Spinal cord (tissue), 10 donors: ENCODE data around the gene HTR1D. TPM values are rescaled to one million over a fixed set of nuclear protein-coding genes. Genes with fewer than 3 reads are reported as not detected.
"Not testable (repeated sequence)": the region's sequence is repeated elsewhere in the genome, so short reads cannot be mapped to it uniquely, and the experiment has no call there.

Experiments
- DNase-seq, 6 donors: peaks; one replicate each; pipeline versions ENCODE4 v3.0.0 to v3.0.0-alpha.2; 2013 to 2015; ENCODE audit warnings: low spot score in 6 of 6, low read depth in 4 of 6
- H3K27ac ChIP-seq: one replicate; pipeline ENCODE4 v1.5.1; 2013; ENCODE audit warnings: low read depth, low read length, control low read depth
- H3K27me3 ChIP-seq: one replicate; pipeline ENCODE4 v1.6.1; 2013; ENCODE audit warnings: low read length; ENCODE audit not compliant: control insufficient read depth, insufficient read depth
- H3K36me3 ChIP-seq: one replicate; pipeline ENCODE4 v1.6.1; 2013; ENCODE audit warnings: low read length; ENCODE audit not compliant: control insufficient read depth, insufficient read depth
- H3K4me1 ChIP-seq: one replicate; pipeline ENCODE4 v1.6.1; 2013; ENCODE audit warnings: low read length; ENCODE audit not compliant: control insufficient read depth, insufficient read depth
- H3K4me3 ChIP-seq: one replicate; pipeline ENCODE4 v1.5.1; 2013; ENCODE audit warnings: low read depth, low read length, control low read depth
- H3K9me3 ChIP-seq: one replicate; pipeline ENCODE4 v1.6.1; 2013; ENCODE audit warnings: low read length; ENCODE audit not compliant: control insufficient read depth, insufficient read depth
- WGBS: methylation state at CpG from one replicate; pipeline ENCODE4 v1.1.5; 2013; ENCODE audit warnings: missing lambda C conversion rate; ENCODE audit not compliant: insufficient coverage; 5-methylcytosine and 5-hydroxymethylcytosine counted together
- polyA plus RNA-seq, 2 donors: library from polyadenylated mRNA; unstranded; fragments of 120-200 nt; gene quantifications; one replicate each; pipeline ENCODE4 v1.2.1, GENCODE V29; 2013; ENCODE audit not compliant: insufficient read length in 2 of 2
- total RNA-seq, 2 donors: library from RNA; depleted of rRNA in 1 of 2; stranded (reverse); fragments of 120-200 nt in 1 of 2; fragments of >200 nt in 1 of 2; gene quantifications; one replicate each; pipeline versions ENCODE4 v1.2.3 to v1.2.4, GENCODE V29; 2013 to 2014
- donor health status: healthy.

The HTR1D gene
- total and polyA plus RNA-seq, 4 donors, result 0.66 to 6.5 (median 3.7) TPM

DNA sequence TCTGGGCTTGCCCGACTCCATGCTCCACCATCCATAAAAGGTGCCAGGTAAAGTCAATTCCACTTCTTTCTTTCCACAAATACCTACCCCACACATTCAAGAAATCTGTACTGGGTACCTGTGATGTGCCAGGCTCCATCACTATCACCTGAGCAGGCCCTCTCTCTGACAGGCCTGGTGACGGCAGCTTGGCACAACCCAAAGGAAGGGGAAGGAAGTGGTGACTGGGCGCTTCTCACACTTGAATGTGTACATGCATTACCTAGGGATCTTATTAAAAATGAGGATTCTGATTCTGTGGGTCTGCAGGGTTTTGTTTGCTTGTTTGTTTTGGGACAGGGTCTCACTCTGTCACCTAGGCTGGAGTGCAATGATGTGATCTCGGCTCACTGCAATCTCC lies 7.5 kb downstream of the HTR1D start:
- H3K4me1 ChIP-seq, result no peaks in the 10 kb centered on the region
- H3K4me3 ChIP-seq, result no peak overlapping the region
- no peak for DNase-seq
- H3K27ac ChIP-seq, result no peak overlapping the region
- peaks cover 7% of the 10 kb centered on the region for H3K27me3 ChIP-seq
- H3K9me3 ChIP-seq, result no peaks in the 10 kb centered on the region
- no peaks in the 10 kb centered on the region for H3K36me3 ChIP-seq
- WGBS, result 96% methylated on average over 3 of the region's 4 CpGs

DNA sequence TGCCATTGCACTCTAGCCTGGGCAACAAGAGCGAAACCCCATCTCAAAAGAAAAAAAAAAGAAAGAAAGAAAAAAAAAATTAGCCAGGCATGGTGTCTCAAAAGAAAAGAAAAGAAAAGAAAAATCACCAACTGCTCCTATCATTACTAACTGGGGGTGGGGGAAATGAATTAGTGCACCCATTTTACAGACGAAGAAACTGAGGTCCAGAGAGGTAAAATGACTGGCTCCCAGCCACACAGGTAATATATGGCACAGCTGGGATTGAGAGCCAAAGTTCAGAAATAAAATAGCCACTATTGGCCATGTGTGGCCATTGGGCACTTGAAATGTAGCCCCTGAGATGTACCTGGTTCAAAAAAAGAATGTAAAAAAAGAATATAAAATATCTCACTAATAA lies 8.8 kb downstream of the HTR1D start:
- no peak for DNase-seq
- Histone ChIP-seq H3K4me3 (no peak overlapping the region), H3K36me3 (no peaks in the 10 kb centered on the region), H3K4me1 (no peaks in the 10 kb centered on the region), H3K9me3 (no peaks in the 10 kb centered on the region), H3K27me3 (peaks cover 4% of the 10 kb centered on the region), H3K27ac (no peak overlapping the region)
- 100% methylated on average over 1 of the region's 2 CpGs for WGBS

DNA sequence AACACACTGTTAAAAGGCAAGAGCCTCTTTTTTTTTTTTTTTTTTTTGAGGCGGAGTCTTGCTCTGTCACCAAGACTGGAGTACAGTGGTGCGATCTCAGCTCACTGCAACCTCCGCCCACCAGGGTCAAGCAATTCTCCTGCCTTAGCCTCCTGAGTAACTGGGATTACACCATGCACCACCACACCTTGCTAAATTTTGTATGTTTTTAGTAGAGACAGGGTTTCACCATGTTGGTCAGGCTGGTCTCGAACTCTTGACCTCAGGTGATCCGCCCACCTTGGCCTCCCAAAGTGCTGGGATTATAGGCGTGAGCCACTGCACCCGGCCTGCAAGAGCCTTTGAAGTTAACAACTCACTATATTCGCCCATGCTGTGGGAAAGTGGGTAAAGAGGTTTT lies 9.6 kb downstream of the HTR1D start:
- not testable (repeated sequence) for H3K9me3 ChIP-seq, DNase-seq, H3K4me3 ChIP-seq, H3K27ac ChIP-seq, H3K4me1 ChIP-seq, H3K27me3 ChIP-seq, H3K36me3 ChIP-seq
- WGBS, result no CpG with 5 or more reads among the region's 8 CpGs

DNA sequence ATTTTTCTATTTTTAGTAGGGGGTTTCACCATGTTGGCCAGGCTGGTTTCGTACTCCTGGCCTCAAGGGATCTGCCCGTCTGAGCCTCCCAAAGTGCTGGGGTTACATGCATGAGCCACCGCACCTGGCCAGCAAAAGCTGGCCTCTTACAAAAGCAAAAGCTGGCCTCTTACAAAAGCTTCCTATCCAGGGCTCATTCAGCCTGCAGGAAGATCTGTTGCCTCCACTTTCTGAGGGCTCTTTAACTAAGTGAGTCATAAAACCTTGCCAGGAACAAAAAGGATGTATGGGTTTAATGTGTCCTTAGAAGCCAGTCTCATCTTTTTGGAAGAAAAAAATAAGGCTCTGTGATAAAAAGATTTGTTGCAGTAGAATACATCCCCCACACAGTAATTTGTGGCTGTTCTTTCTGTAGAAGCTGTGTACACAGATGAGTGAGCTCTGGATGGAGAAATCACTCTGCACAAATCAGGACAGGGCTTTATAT lies 15.0 kb downstream of the HTR1D start:
- Histone ChIP-seq H3K36me3 (no peaks in the 10 kb centered on the region), H3K27me3 (no peaks in the 10 kb centered on the region), H3K4me3 (no peak overlapping the region), H3K27ac (no peak overlapping the region), H3K4me1 (no peaks in the 10 kb centered on the region), H3K9me3 (no peaks in the 10 kb centered on the region)
- WGBS, result 70% methylated on average over 3 of the region's 3 CpGs
- DNase-seq, result peak in 1 of 6 donors; percentile 65

DNA sequence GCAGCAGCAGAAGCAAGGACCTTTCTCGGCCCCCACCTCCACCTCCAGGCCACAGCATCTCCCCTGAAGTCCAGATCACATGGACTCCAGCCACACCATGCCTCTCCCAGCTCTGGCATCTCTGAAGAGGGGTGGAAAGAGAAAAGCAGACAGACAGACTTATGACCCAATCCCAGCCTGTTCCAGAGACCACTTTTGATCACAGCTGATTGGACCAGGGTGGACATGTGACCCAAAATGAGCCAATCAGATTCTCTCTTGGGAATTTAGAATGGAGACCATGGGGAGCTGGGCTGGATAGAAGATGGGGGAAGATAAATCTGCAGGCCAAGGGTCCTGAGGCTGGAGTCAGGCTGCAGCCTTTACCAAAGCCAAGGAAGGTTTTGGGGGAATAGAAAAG lies 16.4 kb downstream of the HTR1D start:
- no peak for DNase-seq
- no peaks in the 10 kb centered on the region for H3K4me1 ChIP-seq
- H3K36me3 ChIP-seq, result no peaks in the 10 kb centered on the region
- no peaks in the 10 kb centered on the region for H3K9me3 ChIP-seq
- 80% methylated on average over 1 of the region's 1 CpG for WGBS
- no peaks in the 10 kb centered on the region for H3K27me3 ChIP-seq
- H3K4me3 ChIP-seq, result no peak overlapping the region
- H3K27ac ChIP-seq, result no peak overlapping the region

DNA sequence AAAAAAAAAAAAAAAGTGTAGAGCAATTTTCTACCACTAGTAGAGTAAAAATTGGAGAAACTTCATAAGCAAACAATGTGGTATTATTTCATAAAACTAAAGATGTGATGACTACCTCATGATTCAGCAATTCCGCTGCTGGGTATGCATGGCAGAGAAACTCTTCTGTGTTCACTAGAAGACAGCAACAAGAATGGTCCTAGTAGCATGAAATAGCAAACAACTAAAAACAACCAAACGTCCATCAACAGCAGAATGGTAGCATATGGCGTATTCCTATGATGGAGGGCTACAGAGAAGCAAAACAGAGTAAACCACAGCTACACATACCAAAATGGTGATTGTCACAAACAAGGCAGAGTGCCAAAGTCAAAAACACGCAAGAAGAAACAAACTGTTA lies 18.9 kb downstream of the HTR1D start:
- no peaks in the 10 kb centered on the region for H3K4me1 ChIP-seq
- no peak overlapping the region for H3K4me3 ChIP-seq
- no peaks in the 10 kb centered on the region for H3K9me3 ChIP-seq
- no peaks in the 10 kb centered on the region for H3K27me3 ChIP-seq
- no CpG with 5 or more reads among the region's 4 CpGs for WGBS
- H3K27ac ChIP-seq, result no peak overlapping the region
- DNase-seq, result peak in 1 of 6 donors; percentile 75
- H3K36me3 ChIP-seq, result peaks cover 3% of the 10 kb centered on the region

DNA sequence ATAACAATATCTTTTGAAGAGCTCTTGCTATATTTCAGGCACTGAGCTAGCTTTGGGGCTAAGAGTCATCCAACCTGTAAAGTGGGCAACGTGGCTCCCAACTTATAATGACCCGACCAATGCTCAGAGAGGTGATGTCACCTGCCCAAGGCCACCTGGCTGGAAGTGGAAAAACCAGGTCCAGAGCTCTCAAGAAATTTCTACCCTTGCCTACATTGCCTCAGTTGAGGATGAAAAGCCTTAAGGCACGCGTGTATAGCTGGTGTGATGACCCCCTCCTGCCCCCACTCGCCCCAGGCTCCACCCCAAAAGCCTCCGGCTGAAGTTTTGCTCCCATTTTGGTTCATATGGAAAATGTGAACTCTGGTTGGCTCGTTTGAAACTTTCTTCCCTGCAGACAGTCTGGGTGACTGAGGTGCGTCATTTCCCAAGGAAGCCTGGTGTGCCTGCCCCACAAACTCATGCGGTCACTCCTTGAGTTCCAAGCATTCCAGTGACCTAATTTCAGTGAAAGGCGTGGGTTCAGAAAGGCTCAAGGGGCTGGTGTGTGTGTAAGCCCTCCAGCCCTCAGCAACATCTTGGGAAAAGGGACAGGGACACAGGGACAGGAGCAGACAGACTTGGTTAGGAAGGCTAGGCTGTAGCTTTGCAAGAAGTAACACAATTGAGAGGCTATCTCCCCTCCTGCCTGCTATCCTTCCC lies 20.5 kb downstream of the HTR1D start:
- no peaks in the 10 kb centered on the region for H3K9me3 ChIP-seq
- 81% methylated on average over 7 of the region's 10 CpGs for WGBS
- no peaks in the 10 kb centered on the region for H3K27me3 ChIP-seq
- H3K4me1 ChIP-seq, result no peaks in the 10 kb centered on the region
- H3K27ac ChIP-seq, result no peak overlapping the region
- no peak for DNase-seq
- H3K4me3 ChIP-seq, result no peak overlapping the region
- H3K36me3 ChIP-seq, result peaks cover 7% of the 10 kb centered on the region

DNA sequence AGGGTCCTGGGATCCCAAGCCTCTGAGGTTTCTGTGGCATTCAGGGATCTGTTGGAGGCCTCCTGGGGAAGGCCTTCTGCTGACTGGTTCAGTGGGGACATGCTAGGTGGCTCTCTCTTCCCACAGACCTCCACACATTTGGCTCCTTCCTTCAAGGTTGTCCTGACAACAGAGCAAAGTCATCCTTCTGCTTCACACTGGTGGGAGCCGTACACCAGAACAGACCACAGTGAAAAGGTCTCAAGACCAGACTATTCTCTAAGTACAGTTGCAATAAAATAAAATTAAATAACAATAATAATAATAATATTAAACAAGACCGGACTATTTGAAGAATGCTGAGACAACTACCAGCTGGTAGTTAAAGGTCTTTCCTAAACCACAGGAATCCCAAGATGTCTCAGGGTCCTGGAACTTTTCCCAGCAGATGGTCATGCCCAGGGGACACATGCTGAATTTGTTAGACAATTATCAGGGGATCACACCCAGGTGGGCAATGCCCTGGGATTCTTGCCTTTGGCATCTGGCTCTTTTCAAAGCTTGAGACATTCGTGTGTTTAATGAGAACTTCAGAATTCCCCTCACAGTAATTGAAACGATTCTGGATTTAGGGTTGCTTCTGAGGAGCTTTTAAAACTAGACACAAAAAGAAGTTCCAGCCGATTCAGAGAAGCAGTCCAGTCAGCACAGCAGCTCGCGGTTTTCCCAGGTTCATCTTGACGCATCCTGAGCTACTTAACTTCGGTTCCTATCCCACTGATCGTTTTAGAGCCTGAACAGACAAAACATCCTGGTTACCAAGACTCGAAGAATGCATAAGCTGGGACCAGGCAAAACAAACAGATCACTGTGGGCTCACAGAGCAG lies 22.9 kb downstream of the HTR1D start:
- H3K27me3 ChIP-seq, result no peaks in the 10 kb centered on the region
- DNase-seq, result peak in 1 of 6 donors; percentile 26
- H3K4me3 ChIP-seq, result no peak overlapping the region
- H3K27ac ChIP-seq, result no peak overlapping the region
- no peaks in the 10 kb centered on the region for H3K9me3 ChIP-seq
- WGBS, result 40% methylated on average over 6 of the region's 11 CpGs
- H3K36me3 ChIP-seq, result peaks cover 7% of the 10 kb centered on the region
- H3K4me1 ChIP-seq, result no peaks in the 10 kb centered on the region

DNA sequence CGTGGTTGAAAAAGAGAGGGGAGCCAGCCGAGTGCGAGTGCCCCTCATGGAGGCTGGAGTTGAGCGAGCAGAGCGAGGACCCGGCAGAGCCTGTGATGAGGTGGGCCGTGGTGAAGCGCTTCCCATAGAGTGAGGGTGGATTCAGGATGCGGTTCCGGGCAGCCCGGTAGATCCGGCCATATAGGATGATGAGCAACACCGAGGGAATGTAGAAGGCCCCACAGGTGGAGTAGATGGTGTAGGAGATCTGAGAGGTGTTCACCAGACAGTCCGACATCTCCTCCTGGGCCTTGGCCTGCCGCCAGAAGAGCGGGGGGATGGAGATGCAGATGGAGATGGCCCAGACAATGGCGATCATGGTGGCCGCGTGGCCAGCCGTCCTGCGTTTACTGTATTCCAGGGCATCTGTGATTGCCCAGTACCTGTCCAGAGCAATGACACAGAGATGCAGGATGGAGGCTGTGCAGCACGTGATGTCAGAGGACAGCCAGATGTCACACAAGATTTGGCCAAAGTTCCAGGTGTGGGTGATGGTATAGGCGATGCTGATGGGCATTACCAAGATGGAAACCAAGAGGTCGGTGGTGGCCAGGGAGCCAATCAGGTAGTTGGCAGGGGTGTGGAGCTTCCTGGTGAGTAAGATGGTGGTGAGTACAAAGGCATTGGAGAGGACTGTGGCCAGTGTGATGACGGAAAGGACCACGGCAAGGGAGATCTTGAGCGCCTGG lies 23.7 kb downstream of the HTR1D start:
- no peak overlapping the region for H3K27ac ChIP-seq

More for the DNA sequence above, 23.7 kb downstream of the HTR1D start:
- Histone ChIP-seq H3K4me3 (no peak overlapping the region), H3K27me3 (no peaks in the 10 kb centered on the region), H3K4me1 (no peaks in the 10 kb centered on the region), H3K36me3 (peaks cover 7% of the 10 kb centered on the region), H3K9me3 (no peaks in the 10 kb centered on the region)
- DNase-seq, result no peak
- WGBS, result 95% methylated on average over 24 of the region's 27 CpGs
